WTC11 (cell line): Measurements from ENCODE around the gene HIC1.

Source experiments
- ZNF232 ChIP-seq: sonication (generic); formaldehyde crosslinking; IDR thresholded peaks from 2 replicates; pipeline ENCODE4 v1.8.0; 2022; ENCODE audit warnings: mild to moderate bottlenecking, missing genetic modification reagents
- TF ChIP-seq, protein P1 (sequence below): fragments of 200-600 bp; IDR thresholded peaks from 2 replicates; pipeline ENCODE4 v1.8.0; 2022; ENCODE audit warnings: antibody characterized with exemption
- TF ChIP-seq, protein P2 (sequence below): sonication (generic); formaldehyde crosslinking; conservative IDR thresholded peaks from 2 replicates; pipeline ENCODE4 v1.8.1; 2022; ENCODE audit warnings: mild to moderate bottlenecking, missing genetic modification reagents

- no peak for TF ChIP-seq ZNF232 (CRISPR knock-in tag)
- TF ChIP-seq, protein P1, sequence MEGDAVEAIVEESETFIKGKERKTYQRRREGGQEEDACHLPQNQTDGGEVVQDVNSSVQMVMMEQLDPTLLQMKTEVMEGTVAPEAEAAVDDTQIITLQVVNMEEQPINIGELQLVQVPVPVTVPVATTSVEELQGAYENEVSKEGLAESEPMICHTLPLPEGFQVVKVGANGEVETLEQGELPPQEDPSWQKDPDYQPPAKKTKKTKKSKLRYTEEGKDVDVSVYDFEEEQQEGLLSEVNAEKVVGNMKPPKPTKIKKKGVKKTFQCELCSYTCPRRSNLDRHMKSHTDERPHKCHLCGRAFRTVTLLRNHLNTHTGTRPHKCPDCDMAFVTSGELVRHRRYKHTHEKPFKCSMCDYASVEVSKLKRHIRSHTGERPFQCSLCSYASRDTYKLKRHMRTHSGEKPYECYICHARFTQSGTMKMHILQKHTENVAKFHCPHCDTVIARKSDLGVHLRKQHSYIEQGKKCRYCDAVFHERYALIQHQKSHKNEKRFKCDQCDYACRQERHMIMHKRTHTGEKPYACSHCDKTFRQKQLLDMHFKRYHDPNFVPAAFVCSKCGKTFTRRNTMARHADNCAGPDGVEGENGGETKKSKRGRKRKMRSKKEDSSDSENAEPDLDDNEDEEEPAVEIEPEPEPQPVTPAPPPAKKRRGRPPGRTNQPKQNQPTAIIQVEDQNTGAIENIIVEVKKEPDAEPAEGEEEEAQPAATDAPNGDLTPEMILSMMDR = no peak
- TF ChIP-seq, protein P2, sequence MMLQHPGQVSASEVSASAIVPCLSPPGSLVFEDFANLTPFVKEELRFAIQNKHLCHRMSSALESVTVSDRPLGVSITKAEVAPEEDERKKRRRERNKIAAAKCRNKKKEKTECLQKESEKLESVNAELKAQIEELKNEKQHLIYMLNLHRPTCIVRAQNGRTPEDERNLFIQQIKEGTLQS (CRISPR knock-in tag) = no peak
Measured at GRCh38 chr17:2062571-2063183, 7.8 kb downstream of the HIC1 start.
